Right lobe of liver (tissue), 4 donors: ENCODE results near the gene CAMK1G.

Source experiments
- CTCF ChIP-seq, 4 donors: fragments of 200-600 bp in 3 of 4; fragments of 450-650 bp in 1 of 4; IDR thresholded peaks; one replicate each; pipeline versions ENCODE4 v1.5.1 to v1.8.0; 2016 to 2022; ENCODE audit warnings: antibody characterized with exemption in 4 of 4, mild to moderate bottlenecking in 2 of 4
- POLR2A ChIP-seq: fragments of 450-650 bp; IDR thresholded peaks from one replicate; pipeline ENCODE4 v1.6.1; 2017; ENCODE audit warnings: antibody characterized with exemption, mild to moderate bottlenecking
- donor health status: DM: no; HTN: no; CAD: no.
- donor health status: DM: no; HTN: no; CAD: no.
- donor health status: DM: no; HTN: yes; CAD: no.

- no peak for TF ChIP-seq POLR2A
- no peak for TF ChIP-seq CTCF (IDR thresholded peaks at IDR 0.05)
These were observed 20.4 kb downstream of the CAMK1G start for GRCh38 chr1:209603877-209604276.
